Endometrium (tissue), 2 donors: ENCODE measurements around the gene BAIAP2L2.
"Not testable (repeated sequence)": the region's sequence is repeated elsewhere in the genome, so short reads cannot be mapped to it uniquely, and the experiment has no call there.

Source experiments
- FAIRE-seq: peaks from 2 replicates; lab custom pipeline; 2012; peaks lifted over from hg19 to GRCh38; lab: Jason Lieb, UNC
- donor health status: control.
- donor health status: control.

BAIAP2L2 gene

GRCh38 chr22:38081636-38081940, 28.9 kb downstream of the BAIAP2L2 start:
- no peak for FAIRE-seq

GRCh38 chr22:38080850-38081635, 29.4 kb downstream of the BAIAP2L2 start:
- FAIRE-seq = no peak

- no peak for FAIRE-seq
Measured at GRCh38 chr22:38080474-38080849, 30.0 kb downstream of the BAIAP2L2 start.

- FAIRE-seq = no peak
Measured at GRCh38 chr22:38079804-38080203, 30.7 kb downstream of the BAIAP2L2 start.

GRCh38 chr22:38079208-38079607, 31.3 kb downstream of the BAIAP2L2 start:
- not testable (repeated sequence) for FAIRE-seq

- FAIRE-seq = no peak
Measured at GRCh38 chr22:38078046-38078840, 32.2 kb downstream of the BAIAP2L2 start.

- no peak for FAIRE-seq
Measured at GRCh38 chr22:38077595-38077994, 32.9 kb downstream of the BAIAP2L2 start.

- no peak for FAIRE-seq
Measured at GRCh38 chr22:38077096-38077495, 33.4 kb downstream of the BAIAP2L2 start.

GRCh38 chr22:38075961-38076360, 34.5 kb downstream of the BAIAP2L2 start:
- no peak for FAIRE-seq

GRCh38 chr22:38075105-38075825, 35.2 kb downstream of the BAIAP2L2 start:
- FAIRE-seq = no peak

- FAIRE-seq = no peak
Measured at GRCh38 chr22:38074181-38075104, 36.0 kb downstream of the BAIAP2L2 start.

- no peak for FAIRE-seq
Measured at GRCh38 chr22:38073150-38074130, 37.0 kb downstream of the BAIAP2L2 start.

GRCh38 chr22:38072322-38073149, 37.9 kb downstream of the BAIAP2L2 start:
- no peak for FAIRE-seq

GRCh38 chr22:38071421-38072321, 38.8 kb downstream of the BAIAP2L2 start:
- no peak for FAIRE-seq

- FAIRE-seq = no peak
Measured at GRCh38 chr22:38070250-38070921, 40.1 kb downstream of the BAIAP2L2 start.

- FAIRE-seq = no peak
Measured at GRCh38 chr22:38069372-38070249, 40.9 kb downstream of the BAIAP2L2 start.
